ENCODE results near the gene FNDC5. TPM values are rescaled to one million over a fixed set of nuclear protein-coding genes. Genes with fewer than 3 reads are reported as not detected.

The FNDC5 gene
- total RNA-seq, 1 donor from 2014 or later = not detected

GRCh38 chr1:32887623-32888022, 16.9 kb upstream of the FNDC5 start:
- H3K36me3 ChIP-seq (ENCODE audit: control insufficient read depth, insufficient read depth, low read length) = no peaks in the 10 kb centered on the region
- no peak for TF ChIP-seq CTCF (IDR thresholded peaks at IDR 0.05; ENCODE audit: insufficient read depth, low read length, severe bottlenecking)
- no peak overlapping the region for H3K4me3 ChIP-seq (ENCODE audit: low read depth, low read length)
- DNase-seq (ENCODE audit: low read depth) = no peak
- peaks cover 16% of the 10 kb centered on the region for H3K27me3 ChIP-seq (ENCODE audit: control insufficient read depth, insufficient read depth, low read length)
- FAIRE-seq = peak; percentile 18

GRCh38 chr1:32886828-32887414, 16.2 kb upstream of the FNDC5 start:
- no peak for TF ChIP-seq CTCF (IDR thresholded peaks at IDR 0.05; ENCODE audit: insufficient read depth, low read length, severe bottlenecking)
- Histone ChIP-seq H3K36me3 (ENCODE audit: control insufficient read depth, insufficient read depth, low read length) (no peaks in the 10 kb centered on the region), H3K27me3 (ENCODE audit: control insufficient read depth, insufficient read depth, low read length) (peaks cover 13% of the 10 kb centered on the region), H3K4me3 (ENCODE audit: low read depth, low read length) (no peak overlapping the region)
- DNase-seq (ENCODE audit: low read depth) (no peak), FAIRE-seq (peak; percentile 18)

GRCh38 chr1:32886004-32886827, 15.5 kb upstream of the FNDC5 start, which contains the start of gene HPCA:
HPCA (plus strand) TSS chr1:32886491; CDS start chr1:32888899, 2,408 bp downstream.
- no peak for FAIRE-seq
- H3K36me3 ChIP-seq (ENCODE audit: control insufficient read depth, insufficient read depth, low read length) = no peaks in the 10 kb centered on the region
- TF ChIP-seq CTCF (IDR thresholded peaks at IDR 0.05; ENCODE audit: insufficient read depth, low read length, severe bottlenecking) = peak; percentile 91
- DNase-seq (ENCODE audit: low read depth) = no peak
- peaks cover 13% of the 10 kb centered on the region for H3K27me3 ChIP-seq (ENCODE audit: control insufficient read depth, insufficient read depth, low read length)
- no peak within 1 kb of the TSS for H3K4me3 ChIP-seq (ENCODE audit: low read depth, low read length)

- FAIRE-seq = no peak
These were observed 14.9 kb upstream of the FNDC5 start for GRCh38 chr1:32885676-32886003.

GRCh38 chr1:32884726-32885125, 14.0 kb upstream of the FNDC5 start:
- peaks cover 13% of the 10 kb centered on the region for H3K27me3 ChIP-seq (ENCODE audit: control insufficient read depth, insufficient read depth, low read length)
- no peak for TF ChIP-seq CTCF (IDR thresholded peaks at IDR 0.05; ENCODE audit: insufficient read depth, low read length, severe bottlenecking)
- no peaks in the 10 kb centered on the region for H3K36me3 ChIP-seq (ENCODE audit: control insufficient read depth, insufficient read depth, low read length)
- DNase-seq (ENCODE audit: low read depth) = no peak
- FAIRE-seq = no peak
- no peak overlapping the region for H3K4me3 ChIP-seq (ENCODE audit: low read depth, low read length)

More at GRCh38 chr1:32885676-32886003, 14.9 kb upstream of the FNDC5 start:
- Histone ChIP-seq H3K27me3 (ENCODE audit: control insufficient read depth, insufficient read depth, low read length) (peaks cover 13% of the 10 kb centered on the region), H3K36me3 (ENCODE audit: control insufficient read depth, insufficient read depth, low read length) (no peaks in the 10 kb centered on the region), H3K4me3 (ENCODE audit: low read depth, low read length) (no peak overlapping the region)
- DNase-seq (ENCODE audit: low read depth) = no peak
- TF ChIP-seq CTCF (IDR thresholded peaks at IDR 0.05; ENCODE audit: insufficient read depth, low read length, severe bottlenecking) = no peak
